ENCODE results near the gene COMT.

The COMT gene

DNA sequence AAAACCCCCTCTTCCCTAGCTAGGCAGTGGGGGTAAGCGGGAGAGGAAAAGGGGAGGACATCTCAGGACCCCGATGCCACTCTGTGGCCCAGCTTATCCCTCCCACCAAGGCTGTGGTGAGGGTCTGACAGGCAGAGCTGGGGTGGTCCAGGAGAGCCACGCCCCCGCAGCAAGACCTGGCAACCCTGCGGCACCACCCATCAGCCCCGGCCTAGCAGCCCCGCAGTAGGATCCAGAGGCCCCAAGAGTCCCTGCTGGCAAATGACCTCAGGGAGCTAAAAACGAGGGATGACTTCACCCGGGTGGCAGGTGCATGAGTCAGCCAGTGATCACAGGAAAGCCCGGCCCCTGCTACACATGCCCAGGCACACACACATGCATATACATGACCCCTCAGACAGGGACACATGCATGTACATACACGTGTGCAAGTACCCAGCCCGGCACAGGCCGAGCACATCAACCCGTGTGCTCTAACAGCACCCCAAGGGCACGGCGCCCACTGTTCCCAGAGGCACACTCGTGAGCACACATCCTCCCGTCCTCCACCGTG is 42.7 kb downstream of the COMT start:
- no peak for DNase-seq

DNA sequence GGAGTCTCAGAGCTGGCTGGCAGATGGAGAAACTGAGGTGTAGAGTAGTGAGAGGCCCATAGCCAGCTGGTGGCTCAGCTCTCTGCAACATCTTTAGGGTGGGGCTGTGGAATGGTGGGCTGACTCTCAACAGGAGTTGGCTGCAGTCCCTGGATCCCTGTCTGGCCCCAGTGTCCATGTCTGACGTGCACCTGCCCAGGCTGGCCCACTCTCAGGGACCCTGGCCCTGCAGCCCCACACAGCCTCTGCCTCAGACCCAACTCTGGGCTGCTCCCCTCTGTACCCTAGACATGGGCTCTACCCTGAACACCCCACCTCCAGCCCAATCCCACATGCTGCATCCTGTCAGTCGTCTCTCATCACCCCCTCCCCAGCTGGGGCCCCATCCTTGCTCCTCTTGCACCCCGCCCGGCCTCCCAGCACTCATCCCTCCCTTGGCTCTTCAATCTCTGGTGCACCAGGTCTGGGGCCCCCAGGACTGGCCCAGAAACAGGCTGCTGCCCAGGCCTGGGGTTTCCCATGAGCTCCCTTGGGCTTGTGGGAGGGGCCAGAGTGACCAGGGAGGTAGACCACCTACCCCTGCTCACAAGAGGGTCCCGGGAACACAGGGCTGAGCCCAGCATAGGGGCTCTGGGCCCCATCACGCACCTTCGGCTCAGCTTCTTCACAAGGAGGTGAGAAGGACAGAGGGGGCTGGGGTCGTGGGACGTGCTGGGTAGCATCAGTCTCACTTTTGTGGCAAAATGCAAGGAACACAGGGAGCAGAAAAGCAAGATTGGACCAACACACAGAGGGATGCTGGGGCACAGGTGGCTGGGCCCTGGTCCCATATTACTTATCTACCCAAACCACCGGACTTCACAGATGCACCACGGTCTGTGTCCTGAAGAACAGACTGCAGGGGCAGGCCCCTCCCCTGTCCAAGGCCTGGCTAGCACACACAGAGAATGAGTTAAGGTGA is 43.6 kb downstream of the COMT start:
- DNase-seq = no peak

DNA sequence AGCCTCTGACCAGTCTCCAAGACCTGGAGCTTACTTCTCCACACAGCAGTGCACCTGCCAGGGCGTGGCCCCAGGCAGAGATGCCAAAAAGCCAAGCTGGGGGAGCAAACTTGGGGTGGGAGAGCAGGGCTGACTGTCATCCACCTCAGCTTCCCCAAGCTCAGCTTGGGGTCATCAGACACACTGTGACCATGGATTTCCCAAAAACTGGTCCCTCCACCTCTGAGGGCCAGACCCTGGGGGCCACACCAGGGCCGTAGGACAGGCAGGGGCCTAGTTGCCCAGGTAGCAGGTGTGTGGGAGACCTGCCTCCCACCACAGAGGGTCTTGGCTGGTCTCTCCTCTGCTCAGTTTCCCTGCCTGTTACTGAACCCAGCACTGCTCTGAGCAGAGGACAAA is 44.4 kb downstream of the COMT start:
- no peak for DNase-seq

DNA sequence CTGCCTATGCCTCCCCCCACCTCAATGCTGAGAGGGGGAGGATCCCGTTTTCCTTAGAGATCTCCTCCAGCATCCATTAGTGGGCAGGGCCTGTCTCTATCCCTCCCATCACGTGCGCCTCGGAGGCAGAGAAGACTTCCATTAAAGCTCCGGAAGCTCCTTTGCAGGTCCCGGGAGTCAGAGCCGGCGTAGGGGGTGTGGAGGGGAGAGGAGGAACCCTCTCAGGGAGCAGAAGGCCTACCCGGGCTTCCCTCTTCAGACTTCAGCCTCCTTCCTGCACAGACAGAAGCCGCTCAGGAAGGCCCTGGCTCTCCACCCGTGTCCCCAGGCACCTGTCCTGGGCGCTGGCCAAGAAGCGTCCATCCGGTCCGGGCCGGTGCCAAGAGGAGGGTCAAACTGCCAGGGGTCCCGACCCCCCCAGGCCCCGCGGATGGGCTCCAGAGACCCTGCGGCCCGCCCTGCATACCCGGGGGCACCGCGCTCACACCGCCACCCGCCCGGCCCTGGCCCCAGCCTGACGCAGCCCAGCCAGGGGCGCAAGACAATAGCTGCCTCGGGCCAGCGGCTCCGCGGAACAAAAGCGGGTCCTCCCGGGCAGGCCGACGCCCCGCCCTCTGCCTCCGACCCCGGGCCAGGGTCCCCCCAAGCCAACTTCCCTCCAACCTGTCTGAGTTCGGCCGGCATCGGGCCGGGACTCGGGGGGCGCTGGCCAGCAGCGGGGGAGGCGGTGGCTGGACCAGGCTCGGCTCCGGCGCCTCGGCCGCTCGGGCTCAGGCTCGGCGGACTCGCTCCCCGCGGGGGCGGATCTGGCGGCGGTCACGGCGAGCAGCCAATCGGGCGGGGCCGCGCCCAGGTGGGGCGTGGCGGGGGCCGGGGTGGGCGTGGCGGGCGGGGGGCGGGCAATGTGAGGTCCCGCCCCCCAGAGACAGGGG is 45.1 kb downstream of the COMT start:
- DNase-seq = no peak

DNA sequence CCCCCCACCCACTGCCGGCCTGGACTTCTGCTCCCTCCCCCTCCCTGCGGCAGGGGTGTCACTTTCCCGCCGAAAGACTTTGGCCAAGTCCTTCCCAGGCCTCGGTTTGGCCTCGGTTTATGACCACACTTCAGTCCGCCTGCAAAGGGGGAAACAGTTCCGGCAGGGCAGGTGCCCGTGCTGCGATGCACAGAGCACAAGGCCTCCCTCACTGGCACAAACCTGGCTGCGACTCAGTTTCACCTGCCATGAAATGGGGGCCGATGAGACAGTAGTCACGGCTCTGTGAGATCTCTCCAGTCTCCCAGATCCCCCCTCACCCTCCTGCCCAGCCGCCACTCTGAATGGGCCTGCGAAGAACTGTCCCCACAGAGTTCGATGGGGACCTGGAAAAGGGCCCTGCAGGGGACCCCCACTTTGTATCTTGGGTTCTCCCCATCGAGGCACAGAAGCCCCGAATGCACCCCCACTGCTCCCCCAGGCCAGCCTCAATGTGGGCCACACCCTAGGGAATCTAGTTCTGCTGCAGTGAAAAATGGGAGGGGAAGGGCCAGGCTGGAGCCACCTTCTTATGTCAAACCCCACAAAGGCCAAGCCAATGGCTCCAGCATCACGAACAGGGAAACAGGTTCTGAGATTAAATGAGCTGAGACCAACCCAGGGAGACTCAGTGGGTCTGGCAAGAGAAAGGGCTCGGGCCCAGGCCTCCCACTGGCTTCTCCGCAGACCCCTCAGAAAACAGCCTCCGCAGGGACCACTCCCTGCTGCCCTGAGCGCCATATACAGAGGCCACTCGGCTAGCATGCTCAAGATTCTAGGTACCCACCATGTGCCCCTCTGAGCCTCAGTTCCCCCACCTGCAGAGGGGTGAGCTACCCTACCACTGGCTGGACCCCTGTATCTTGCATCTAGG is 46.1 kb downstream of the COMT start:
- no peak for DNase-seq

DNA sequence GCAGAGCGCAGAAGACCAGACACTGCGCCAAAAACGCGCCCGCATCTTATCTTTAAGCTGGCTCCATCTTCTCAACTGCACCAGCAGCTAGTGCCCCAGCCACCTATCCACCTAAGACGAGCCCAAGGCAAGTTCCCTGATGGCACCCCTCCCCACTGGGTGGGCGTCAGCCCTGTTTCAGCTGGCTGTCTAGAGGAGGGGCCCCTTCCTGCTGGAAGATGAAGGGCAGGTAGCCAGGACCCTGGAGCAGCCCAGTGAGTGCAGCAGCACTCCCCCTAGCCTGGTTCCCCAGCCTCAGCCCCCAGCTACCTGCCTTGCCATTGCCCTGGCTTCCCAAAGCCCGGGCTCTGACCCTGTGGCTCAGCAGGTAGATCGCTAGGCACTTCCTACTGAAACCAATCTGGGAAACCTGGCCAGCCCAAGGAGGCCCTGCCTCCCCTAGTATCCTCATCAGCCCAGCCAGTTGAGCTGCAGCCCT is 46.8 kb downstream of the COMT start:
- DNase-seq = no peak

DNA sequence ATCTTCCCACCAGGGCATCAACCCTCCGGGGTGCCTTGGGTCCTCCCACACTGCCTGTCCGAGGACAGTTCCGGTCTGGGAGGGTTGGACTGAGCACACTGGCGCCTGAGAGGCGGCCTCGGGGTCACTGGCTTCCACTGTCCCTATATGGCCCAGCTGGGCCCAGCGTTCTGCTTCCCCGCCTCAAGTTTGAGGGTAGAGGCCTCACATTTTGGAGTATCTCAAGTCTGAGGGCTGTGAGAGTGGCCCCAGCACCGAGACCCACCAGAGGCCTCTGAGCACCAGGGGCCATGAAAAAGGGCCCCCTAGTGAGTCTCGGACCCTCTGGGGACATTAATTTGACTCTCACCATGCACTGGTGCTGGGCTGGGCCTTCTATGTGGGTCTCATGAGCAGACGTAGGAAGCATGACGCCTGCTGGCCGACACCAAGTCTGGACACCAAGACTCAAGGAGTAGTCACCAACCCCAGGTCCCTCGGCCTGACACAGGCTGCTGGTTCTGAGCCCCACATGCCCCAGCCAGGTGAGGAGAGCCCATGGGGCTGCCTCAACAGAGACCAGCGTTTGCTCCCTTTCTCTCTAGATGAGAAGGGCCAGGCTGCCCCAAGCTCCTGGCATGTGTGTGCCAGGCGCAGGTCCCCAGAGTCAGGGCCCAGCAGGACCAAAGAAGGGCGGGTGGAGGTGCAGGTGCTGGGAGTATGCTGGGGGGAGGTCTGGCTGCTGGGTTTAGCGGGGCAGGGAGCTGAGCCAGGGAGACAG is 47.6 kb downstream of the COMT start:
- DNase-seq = no peak

DNA sequence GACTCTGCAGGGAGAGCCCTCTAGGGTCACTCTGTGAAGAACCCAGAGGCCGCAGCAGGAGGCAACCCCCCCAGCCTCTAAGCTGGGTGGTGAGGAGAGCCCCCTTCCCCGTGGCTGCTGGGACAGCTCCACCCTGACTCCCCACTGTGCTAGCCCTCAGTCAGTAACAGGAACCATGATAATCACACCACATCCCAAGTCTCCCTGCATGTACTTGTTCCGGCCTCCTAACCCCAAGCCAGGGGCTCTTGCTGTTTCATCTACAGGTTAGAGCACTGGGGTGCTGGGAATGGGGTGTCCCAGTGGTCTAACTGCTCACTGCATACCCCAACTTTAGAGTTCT is 48.1 kb downstream of the COMT start:
- no peak for DNase-seq

DNA sequence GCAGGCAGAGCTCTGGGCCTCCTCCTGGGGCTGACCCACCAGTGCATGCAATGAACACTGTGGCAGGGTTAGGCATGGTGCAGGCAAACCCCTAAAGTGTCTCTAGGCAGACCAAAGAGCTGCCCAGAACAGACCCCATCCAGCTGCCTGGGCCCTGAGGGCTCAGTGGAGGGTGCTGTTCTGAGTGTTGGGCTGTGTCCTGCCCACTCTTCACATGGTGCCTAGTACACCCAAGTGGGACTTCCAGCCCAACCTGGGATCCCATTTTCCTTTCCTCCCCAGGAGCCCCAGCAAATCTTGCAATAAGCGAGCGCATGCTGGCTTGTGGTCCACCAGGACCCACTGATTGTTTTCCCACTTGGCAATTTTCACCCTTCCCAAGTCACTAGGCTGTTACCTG is 48.6 kb downstream of the COMT start:
- DNase-seq = no peak

DNA sequence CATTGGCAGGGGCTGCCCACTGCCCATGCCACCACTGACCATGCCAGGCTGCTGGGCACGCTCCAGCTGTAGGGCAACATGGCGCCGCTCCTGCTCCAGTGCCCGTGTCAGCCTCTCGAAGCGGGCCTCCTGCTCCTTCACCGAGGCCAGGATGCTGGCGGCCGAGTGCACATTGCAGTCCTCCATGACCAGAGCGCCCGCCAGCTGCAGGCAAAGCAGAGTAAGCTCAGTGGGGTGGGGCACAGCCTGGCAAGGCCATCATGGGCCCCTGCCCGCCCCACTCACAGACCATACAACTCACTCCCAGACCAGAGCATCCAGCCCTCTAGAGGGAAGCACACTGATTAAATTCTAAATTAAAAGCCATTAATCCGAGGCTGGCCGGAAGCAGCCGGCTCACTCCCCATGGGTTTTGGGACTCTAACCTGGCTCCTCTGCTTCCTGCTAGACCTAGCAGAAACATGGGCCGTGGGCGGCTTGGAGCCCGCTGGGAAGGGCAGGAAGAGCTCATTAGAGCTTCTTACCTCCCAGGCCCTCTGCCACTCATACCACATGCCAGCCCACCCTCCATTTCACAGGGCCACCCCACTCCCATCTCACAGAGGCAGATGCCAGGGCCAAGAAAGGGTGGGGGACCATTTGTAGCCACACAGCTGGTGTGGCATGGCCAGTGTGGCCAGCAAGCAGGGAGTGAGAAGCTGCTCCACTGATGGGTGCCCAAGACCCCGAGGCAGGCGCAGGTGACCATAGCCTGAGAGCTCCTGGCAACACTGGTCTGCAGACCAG is 49.2 kb downstream of the COMT start:
- no peak for DNase-seq

DNA sequence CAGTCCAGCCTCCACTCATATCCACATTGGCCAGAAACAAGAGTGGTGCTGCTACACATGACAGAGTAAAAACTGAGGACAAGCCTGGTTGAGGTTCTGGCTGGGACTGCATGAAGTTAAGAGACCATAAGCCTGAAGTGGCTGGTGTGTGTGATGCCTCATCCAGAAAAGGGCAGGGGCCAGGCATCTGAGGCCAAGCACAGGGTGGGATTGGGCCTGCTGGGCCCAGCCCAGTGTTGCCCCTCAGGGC is 49.7 kb downstream of the COMT start:
- DNase-seq = no peak

DNA sequence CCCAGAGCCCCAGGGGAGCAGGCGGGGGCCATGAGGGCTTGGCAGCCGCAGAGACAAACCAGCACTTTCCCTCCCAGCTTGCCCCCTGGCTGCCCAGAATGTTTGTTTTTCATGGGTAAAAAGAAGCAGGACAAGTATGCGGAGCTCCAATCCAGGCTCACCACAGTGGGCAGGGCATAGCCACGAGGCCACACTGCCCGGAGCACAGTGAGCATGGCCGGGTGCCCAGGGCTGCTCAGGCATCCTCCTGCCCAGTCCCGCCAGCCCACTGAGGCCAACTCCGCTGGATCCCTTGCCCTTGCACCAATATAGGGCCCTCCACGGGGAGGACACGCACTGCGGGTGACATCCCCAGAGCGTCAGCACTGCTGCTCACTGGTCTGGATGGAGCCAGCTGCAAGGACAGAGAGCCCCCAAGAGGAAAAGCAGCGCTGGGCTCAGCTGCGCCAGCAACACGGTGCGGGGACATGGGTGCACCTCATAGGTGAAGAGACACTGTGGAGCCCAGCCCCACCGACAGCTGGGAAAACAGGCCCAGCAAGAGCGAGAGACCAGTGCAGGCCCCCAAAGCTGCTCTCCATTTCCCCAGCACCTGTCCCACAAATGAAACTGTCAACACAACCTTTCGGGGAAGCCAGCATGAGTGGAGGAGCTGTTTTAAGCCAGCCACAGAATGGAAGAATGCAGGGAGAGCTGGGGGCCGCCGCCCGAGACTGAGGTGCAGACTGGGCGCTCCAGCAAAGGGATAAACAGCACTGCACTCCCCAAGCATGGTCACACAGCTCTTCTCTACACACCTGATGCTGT is 50.3 kb downstream of the COMT start:
- no peak for DNase-seq

DNA sequence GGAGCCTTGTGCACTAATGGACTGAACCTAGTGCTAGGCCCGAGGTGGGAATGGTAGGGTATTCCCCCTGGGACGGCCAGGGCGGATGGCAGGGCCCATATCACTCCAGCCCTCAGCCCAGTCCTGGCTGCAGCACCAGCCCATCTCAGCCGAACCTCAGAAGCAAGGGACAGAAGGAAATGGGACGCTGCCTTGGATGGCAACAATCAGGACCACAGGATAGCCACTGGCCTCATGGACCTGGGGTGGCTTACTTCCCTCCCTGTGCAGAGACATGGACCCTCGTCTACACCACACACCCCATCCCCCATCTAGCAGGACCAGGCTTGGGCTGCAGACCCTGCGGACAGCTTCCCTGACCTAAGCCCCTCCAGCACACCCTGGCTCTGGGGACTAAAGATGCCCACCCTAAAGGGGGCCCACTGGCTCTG is 50.9 kb downstream of the COMT start:
- no peak for DNase-seq

DNA sequence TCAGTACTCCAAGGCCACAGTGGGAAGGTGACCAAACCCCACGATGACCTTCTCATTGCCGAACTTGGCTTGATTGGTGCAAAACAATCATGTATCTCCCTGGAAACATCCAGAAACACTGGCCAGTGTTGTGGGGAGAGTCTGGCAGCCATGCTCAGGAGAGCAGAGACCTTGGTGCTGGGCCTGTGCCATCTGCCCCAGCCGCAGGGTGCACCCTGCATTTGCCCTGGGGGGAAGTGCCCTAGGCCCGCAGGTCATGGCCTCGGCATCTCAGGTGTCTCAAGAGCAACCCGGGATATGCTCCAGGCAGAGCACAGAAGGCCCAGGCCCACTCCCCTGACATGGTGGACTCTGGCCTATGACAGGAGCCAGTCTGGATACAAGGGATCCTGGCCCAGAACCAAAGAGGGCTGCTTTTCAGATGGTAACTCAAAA is 51.4 kb downstream of the COMT start:
- DNase-seq = no peak

DNA sequence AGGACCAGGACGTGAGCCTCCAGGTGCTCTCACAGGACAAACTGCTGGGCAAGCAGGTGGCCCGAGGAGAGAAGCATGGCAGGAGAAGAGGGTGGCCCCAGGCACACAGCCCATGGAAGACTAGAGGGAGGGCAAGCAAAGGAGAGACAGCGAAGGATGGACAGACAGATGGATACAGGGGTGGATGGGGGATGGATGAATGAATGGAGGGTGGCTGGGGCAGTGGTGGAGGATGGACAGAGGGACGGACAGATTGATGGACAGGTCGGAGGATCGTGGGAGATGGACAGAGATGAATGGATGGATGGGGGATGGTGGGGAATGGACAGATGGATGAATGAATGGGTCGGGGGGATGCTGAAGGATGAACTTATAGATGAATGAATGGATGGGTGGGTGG is 52.4 kb downstream of the COMT start:
- no peak for DNase-seq

DNA sequence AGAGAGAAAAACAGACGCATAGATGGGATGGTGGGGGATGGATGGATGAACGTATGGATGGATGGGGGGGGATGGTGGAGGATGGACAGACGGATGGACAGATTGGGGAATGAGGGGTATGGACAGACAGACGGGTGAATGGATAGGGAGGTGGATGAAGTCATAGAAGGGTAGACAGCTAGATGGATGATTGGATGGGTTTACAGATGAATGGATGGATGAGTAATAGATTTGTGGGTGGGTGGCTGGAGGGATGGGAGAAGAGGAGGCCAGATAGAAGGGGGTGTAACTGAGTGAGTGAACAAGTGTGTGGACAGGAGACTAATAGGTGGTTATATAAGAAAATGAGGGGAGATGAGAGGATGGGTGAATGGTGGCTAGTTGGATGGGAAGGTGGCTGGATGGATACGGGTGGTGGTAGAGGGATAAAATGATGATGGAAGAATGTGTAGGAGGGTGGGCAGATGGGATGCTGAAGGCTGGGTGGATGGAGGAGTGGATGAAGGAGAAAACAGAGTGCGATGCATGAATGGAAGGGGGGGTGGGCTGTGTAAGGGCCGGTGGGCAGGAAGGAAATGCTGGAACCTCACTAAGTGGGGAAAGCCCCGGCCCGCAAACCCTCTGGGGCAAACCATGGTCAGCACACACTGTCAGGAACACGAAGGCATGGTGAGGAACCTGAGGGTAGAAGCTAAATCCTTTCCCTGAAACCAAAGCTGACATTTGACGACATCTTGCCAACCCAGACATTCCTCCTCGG is 53.5 kb downstream of the COMT start:
- no peak for DNase-seq

DNA sequence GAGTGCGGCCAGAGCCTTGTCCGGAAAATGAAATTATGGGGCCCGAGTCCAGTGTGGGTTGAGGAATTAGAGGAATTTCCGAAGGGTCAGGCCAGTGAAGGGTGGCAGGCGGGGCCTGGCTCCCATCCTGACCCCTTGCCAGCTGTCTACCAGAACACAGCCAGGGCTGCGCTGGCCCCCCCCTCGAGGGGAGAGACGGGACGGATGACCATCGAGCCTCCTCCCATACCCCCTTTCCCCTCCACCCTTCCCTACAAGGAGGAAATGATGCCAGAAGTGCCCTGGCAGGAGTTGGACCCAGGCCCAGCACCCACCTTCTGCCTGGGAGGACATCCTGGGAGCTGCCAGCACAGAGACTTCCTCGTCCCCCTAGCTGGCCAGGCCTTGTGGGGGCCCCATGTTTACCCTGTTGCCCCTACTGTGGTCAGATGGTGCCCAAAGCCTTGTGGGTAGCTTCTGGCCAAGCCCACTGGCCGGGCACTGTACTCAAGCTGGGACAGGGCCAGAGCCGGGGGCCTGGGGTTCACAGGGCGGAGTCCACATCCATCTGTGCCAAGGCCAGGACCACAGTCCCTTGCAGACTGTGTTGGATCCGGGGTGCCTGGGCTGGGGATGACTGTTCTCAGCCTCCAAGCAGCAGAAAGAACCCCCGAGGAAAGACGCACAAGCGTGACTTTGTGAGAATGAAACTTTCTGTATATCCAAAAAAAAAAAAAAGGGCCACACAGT is 54.2 kb downstream of the COMT start:
- no peak for DNase-seq

DNA sequence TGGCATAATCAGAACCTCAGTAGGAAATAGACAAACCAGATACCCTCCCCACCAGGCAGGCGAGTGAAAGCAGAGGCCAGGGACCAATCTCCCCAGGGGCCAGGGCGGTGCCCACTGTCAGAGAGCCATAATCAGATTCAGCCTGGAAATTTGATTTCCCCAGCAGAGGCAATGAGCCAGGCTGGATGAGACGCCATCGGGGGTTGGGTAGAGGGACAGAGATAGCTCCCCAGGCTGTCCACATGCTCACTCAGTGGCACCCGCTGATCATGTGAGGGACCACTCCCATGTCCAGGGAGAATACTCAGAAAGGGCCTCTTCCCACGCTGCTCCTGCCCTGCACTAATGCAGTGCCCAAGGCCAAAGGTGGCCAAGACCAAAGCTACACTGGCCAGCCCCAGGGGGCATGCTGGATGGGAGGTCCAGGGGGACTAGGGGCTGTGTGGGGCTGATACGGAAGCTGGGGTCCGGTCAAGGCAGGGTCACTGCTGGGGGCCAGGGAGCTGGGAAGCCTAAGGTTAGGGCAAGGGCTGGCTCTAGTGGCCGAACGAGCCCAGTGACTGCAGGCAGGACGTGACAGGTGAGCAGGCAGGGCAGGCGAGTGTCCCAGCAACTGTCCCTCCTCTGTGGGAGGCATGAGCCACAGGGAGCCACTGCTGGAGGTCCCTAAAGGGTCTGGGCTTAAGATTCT is 55.3 kb downstream of the COMT start:
- DNase-seq = no peak
